GM20000 (cell line): ENCODE results near the gene C1QTNF4.

Source experiments
- DNase-seq: peaks from one replicate; pipeline ENCODE4 v3.0.0; 2012; ENCODE audit warnings: low spot score
- TF ChIP-seq, protein P1 (sequence below): IDR thresholded peaks from 2 replicates; pipeline ENCODE4 v1.5.1; 2012; ENCODE audit warnings: mild to moderate bottlenecking, control low read depth; ENCODE audit errors: extremely low read depth, missing control alignments

The C1QTNF4 gene

DNA sequence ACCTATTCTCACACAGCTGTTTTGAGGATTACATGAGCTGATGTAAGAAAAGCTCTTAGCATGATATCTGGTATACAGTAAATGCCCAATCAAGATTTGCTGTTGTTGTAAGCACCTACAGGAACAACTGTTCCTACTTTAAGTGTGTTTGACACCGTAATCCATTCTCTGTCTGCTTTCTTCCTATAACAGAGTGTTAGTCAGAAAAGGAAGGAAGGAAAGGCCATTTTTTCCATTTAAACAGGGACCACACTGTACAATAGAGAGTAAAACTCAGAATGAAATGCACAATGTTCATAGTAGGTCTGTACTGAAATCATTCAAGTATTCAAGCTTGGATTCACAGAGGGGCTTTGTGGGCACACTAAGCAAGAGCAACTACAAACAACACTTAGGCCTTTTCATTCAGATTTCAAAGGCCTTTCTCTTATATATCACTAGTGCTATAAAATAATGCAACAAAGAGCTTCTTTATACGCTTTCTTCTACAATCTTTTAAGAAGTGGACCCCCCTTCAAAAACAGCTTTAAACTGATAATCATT lies 26.7 kb upstream of the C1QTNF4 start:
- TF ChIP-seq, protein P1, sequence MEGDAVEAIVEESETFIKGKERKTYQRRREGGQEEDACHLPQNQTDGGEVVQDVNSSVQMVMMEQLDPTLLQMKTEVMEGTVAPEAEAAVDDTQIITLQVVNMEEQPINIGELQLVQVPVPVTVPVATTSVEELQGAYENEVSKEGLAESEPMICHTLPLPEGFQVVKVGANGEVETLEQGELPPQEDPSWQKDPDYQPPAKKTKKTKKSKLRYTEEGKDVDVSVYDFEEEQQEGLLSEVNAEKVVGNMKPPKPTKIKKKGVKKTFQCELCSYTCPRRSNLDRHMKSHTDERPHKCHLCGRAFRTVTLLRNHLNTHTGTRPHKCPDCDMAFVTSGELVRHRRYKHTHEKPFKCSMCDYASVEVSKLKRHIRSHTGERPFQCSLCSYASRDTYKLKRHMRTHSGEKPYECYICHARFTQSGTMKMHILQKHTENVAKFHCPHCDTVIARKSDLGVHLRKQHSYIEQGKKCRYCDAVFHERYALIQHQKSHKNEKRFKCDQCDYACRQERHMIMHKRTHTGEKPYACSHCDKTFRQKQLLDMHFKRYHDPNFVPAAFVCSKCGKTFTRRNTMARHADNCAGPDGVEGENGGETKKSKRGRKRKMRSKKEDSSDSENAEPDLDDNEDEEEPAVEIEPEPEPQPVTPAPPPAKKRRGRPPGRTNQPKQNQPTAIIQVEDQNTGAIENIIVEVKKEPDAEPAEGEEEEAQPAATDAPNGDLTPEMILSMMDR: no peak
- DNase-seq: no peak

DNA sequence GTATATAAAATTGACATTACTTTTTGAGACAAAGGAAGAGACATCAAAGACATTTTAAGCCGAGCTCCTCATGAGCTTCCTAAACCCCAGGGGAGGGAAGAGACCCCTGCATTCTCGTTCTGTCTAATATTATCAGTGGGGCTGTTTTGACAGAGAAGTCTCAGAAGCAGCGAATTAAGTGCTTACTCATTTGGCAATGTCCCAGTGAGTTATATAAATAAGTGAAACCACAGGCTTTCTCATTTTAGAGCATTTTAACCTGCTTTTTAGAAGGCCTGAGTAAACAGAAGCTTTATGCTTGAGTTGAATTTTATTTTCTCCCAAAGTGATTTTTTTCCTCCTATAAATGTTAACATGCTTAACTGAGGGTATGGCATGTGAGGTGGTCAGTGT lies 23.2 kb upstream of the C1QTNF4 start:
- DNase-seq: no peak
- TF ChIP-seq, protein P1: no peak

DNA sequence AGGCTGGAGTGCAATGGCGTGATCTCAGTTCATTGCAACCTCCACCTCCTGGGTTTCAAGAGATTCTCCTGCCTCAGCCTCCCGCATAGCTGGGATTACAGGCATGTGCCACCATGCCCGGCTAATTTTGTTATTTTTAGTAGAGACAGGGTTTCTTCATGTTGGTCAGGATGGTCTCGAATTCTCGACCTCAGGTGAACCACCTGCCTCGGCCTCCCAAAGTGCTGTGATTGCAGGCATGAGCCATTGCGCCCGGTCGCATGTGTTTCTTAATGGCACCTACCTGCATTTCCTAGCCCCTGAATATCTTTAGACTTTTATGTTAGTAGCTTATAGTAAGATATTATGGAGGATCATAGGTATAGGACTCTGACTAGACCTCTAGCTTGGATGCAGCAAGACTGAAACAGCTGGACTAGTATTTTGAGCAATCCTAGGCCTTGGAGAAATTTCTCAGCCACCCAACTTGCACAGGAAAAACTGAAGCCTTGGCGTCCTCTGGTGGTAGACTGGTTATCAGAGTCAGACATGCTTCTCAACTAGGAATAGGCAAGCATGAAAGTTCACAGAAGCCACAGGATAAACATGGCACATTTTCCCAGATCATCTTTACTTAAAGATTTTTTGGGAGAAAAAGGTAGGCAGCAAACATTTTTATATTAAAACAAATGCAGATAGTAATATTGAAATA lies 22.7 kb upstream of the C1QTNF4 start:
- TF ChIP-seq, protein P1: peak; percentile 64
- no peak for DNase-seq

DNA sequence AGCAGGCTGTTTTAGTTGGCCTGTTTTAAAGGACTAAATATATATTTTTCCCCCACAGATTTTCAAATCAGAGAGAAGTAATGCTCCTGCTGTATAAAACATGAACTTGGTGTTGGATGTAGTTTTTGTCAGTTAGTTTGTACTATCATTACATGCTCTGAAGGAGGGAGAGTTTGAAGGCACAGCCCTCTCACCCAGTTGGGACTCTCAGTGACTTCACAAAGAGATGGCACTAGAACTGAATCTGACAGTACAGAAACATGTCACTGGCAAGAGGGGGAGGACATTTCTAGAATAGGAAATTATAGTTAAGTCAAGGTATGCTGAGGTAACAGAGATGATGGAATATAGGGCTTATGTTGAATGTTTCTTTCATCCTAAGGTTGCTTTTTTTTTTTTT lies 21.0 kb upstream of the C1QTNF4 start:
- no peak for DNase-seq
- TF ChIP-seq, protein P1: no peak

DNA sequence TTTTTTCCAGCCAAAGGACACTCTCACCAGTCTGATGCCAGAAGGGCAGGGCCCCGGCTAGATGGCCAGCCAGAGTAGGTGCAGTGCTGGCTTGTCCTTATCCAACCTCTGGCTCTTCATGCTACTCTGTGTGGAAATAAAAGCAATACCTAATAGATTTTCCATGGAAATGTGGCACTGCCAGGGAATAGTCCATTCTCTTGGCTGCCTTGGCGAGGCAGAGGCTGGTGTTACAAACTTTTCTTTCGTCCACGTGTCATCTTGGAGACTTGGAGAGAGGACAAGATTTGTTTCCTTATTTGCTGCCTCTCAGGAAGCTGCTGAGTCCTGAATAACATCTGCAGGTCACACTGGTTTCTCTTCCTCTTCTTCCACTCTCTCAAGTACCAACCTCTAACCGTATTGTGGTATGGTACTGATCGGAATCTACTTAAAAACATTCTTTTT lies 17.2 kb upstream of the C1QTNF4 start:
- TF ChIP-seq, protein P1: no peak
- peak; percentile 37 for DNase-seq

DNA sequence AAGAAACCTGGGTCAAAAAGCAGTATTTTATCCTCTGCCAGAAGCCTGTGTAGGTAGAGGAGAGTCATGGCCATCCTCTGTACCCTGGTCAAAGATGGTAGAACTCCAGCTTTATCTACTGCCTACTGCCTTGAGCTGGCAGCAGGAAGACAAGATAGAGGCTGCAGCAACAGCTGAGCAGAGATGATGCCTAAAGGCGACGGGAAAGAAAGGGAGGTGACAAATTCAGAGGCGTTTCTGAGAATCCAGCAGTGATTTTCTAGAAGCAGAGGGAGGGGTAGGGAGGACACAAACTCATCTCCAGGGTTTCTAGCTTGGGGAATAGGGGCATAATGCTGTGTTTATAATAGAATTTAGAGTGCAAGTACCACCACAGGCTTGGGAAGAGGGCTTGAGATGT lies 15.5 kb upstream of the C1QTNF4 start:
- no peak for DNase-seq
- TF ChIP-seq, protein P1: no peak

DNA sequence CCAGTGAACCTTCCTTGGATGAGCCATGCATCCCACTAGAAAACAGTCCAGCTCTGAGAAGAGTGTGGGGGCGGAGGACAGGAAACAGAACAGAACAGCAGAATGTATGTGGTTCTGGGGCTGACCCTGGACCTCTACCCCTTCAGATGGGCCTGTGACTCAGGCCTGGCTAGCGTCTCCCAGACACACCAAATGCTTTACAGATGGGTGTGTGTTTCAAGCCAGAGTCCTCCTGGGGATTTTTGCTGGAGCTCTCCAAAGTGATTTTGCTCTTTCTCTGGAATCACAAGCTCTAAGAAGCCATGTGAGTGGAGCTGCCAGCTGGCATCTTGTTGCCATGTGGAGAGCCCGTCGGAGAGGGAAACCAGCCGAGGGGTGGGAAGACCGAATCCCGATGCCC lies 13.2 kb upstream of the C1QTNF4 start:
- TF ChIP-seq, protein P1: no peak
- no peak for DNase-seq
